Tibial nerve (tissue), 4 donors: ENCODE data around the gene ATP5F1D. TPM values are rescaled to one million over a fixed set of nuclear protein-coding genes. Genes with fewer than 3 reads are reported as not detected.

Source experiments
- DNase-seq, 2 donors: peaks; one replicate each; pipeline ENCODE4 v3.0.0-alpha.2; 2019; ENCODE audit warnings: low spot score in 2 of 2
- H3K27ac ChIP-seq, 4 donors: fragments of 200-600 bp; sonication (generic) in 3 of 4; one replicate each; pipeline ENCODE4 v1.5.1; 2017 to 2019; ENCODE audit warnings: mild to moderate bottlenecking in 1 of 4
- H3K27me3 ChIP-seq, 2 donors: fragments of 200-600 bp; sonication (generic) in 1 of 2; one replicate each; pipeline versions ENCODE4 v1.5.1 to v1.6.0; 2017 to 2019
- H3K36me3 ChIP-seq, 3 donors: fragments of 200-600 bp; sonication (generic); one replicate each; pipeline ENCODE4 v1.5.1; 2018 to 2019
- H3K4me1 ChIP-seq, 4 donors: fragments of 200-600 bp; sonication (generic) in 3 of 4; one replicate each; pipeline ENCODE4 v1.5.1; 2017 to 2019
- H3K4me3 ChIP-seq, 4 donors: fragments of 200-600 bp; sonication (generic) in 3 of 4; one replicate each; pipeline ENCODE4 v1.5.1; 2017 to 2019; ENCODE audit warnings: mild to moderate bottlenecking in 1 of 4, moderate library complexity in 1 of 4
- H3K9me3 ChIP-seq, 4 donors: fragments of 200-600 bp; sonication (generic) in 3 of 4; one replicate each; pipeline ENCODE4 v1.5.1; 2017 to 2019
- CTCF ChIP-seq, 5 experiments: fragments of 200-600 bp in 3 of 5; fragments of 450-650 bp in 2 of 5; sonication (generic) in 3 of 5; IDR thresholded peaks; one replicate each; pipeline ENCODE4 v1.5.1; 2016 to 2019; ENCODE audit warnings: antibody characterized with exemption in 5 of 5, mild to moderate bottlenecking in 3 of 5, moderate library complexity in 2 of 5
- EP300 ChIP-seq, 2 donors: sonication (generic); formaldehyde crosslinking; IDR thresholded peaks; one replicate each; pipeline ENCODE4 v1.6.1; 2017; ENCODE audit warnings: antibody characterized with exemption in 2 of 2, mild to moderate bottlenecking in 1 of 2
- POLR2A ChIP-seq, 2 donors: fragments of 450-650 bp; IDR thresholded peaks; one replicate each; pipeline ENCODE4 v1.6.1; 2017; ENCODE audit warnings: antibody characterized with exemption in 2 of 2, mild to moderate bottlenecking in 2 of 2, moderate library complexity in 2 of 2
- WGBS, 2 donors: methylation state at CpG; one replicate each; pipeline ENCODE4 v1.1.5; 2018; 5-methylcytosine and 5-hydroxymethylcytosine counted together
- total RNA-seq, 4 donors: library from RNA; depleted of rRNA; stranded (reverse); fragments of >200 nt; gene quantifications; one replicate each; pipeline ENCODE4 v1.1.0, GENCODE V29; 2016

Gene ATP5F1D
- total RNA-seq, 4 donors from 2014 or later: 67.5 to 140 (median 127) TPM

- no peak overlapping the region for H3K4me3 ChIP-seq
- no peak for TF ChIP-seq CTCF (IDR thresholded peaks at IDR 0.05)
- TF ChIP-seq EP300 (IDR thresholded peaks at IDR 0.05): no peak
- no peak for TF ChIP-seq POLR2A (IDR thresholded peaks at IDR 0.05)
- no peak for DNase-seq
- H3K9me3 ChIP-seq: no peaks in the 10 kb centered on the region
- H3K36me3 ChIP-seq: no peaks in the 10 kb centered on the region
- peaks cover 0 to 22% (median 0%) of the 10 kb centered on the region in 4 donors for H3K4me1 ChIP-seq
- no peak overlapping the region for H3K27ac ChIP-seq
- H3K27me3 ChIP-seq: peaks cover 0 to 92% of the 10 kb centered on the region in 2 donors
- WGBS, 2 donors: 93% methylated on average over 18 of the region's 18 CpGs
These were observed 46.7 kb downstream of the ATP5F1D start for GRCh38 chr19:1288226-1288612.

- Histone ChIP-seq H3K9me3 (no peaks in the 10 kb centered on the region), H3K27ac (no peak overlapping the region), H3K36me3 (no peaks in the 10 kb centered on the region), H3K4me3 (no peak overlapping the region), H3K4me1 (peaks cover 0 to 22% (median 0%) of the 10 kb centered on the region in 4 donors), H3K27me3 (peaks cover 0 to 92% of the 10 kb centered on the region in 2 donors)
- WGBS, 2 donors: 85 to 87% methylated on average over 19 to 38 of the region's 41 CpGs
- TF ChIP-seq EP300 (IDR thresholded peaks at IDR 0.05): no peak
- no peak for TF ChIP-seq POLR2A (IDR thresholded peaks at IDR 0.05)
- no peak for TF ChIP-seq CTCF (IDR thresholded peaks at IDR 0.05)
- DNase-seq: no peak
These were observed 47.5 kb downstream of the ATP5F1D start for GRCh38 chr19:1288833-1289685.

GRCh38 chr19:1289686-1290025 is 48.1 kb downstream of the ATP5F1D start:
- Histone ChIP-seq H3K36me3 (no peaks in the 10 kb centered on the region), H3K27me3 (peaks cover 0 to 92% of the 10 kb centered on the region in 2 donors), H3K27ac (no peak overlapping the region), H3K9me3 (no peaks in the 10 kb centered on the region), H3K4me3 (no peak overlapping the region), H3K4me1 (peaks cover 0 to 22% (median 0%) of the 10 kb centered on the region in 4 donors)
- no peak for TF ChIP-seq POLR2A (IDR thresholded peaks at IDR 0.05)
- TF ChIP-seq EP300 (IDR thresholded peaks at IDR 0.05): no peak
- TF ChIP-seq CTCF (IDR thresholded peaks at IDR 0.05): no peak
- no peak for DNase-seq
- WGBS, 2 donors: 52 to 58% methylated on average over 18 to 19 of the region's 19 CpGs

- TF ChIP-seq CTCF (IDR thresholded peaks at IDR 0.05) (no peak), EP300 (IDR thresholded peaks at IDR 0.05) (no peak), POLR2A (IDR thresholded peaks at IDR 0.05) (no peak)
- DNase-seq: no peak
- no peak overlapping the region for H3K27ac ChIP-seq
- H3K4me1 ChIP-seq: peaks cover 0 to 25% (median 3%) of the 10 kb centered on the region in 4 donors
- no peak overlapping the region for H3K4me3 ChIP-seq
- H3K36me3 ChIP-seq: no peaks in the 10 kb centered on the region
- peaks cover 0 to 92% of the 10 kb centered on the region in 2 donors for H3K27me3 ChIP-seq
- H3K9me3 ChIP-seq: no peaks in the 10 kb centered on the region
- 83 to 87% methylated on average over 5 to 24 of the region's 24 CpGs for WGBS, 2 donors
These were observed 48.7 kb downstream of the ATP5F1D start for GRCh38 chr19:1290196-1290702.
